Right lung (tissue), 5 donors: ENCODE data around the gene FADS2. TPM values are rescaled to one million over a fixed set of nuclear protein-coding genes. Genes with fewer than 3 reads are reported as not detected.

ENCODE experiments used
- DNase-seq, 2 donors: peaks; one replicate each; pipeline ENCODE4 v3.0.0-alpha.2; 2013
- polyA plus RNA-seq, 5 donors: library from polyadenylated mRNA; unstranded; fragments of 120-200 nt; gene quantifications; one replicate each; pipeline versions ENCODE4 v1.2.1 to v1.2.3, GENCODE V29; 2013; ENCODE audit warnings: inconsistent platforms in 1 of 5, low replicate concordance in 1 of 5; ENCODE audit not compliant: insufficient read length in 5 of 5, insufficient read depth in 1 of 5

Gene FADS2
- polyA plus RNA-seq, 5 donors, result 47.7 to 120 (median 74.9) TPM

DNA sequence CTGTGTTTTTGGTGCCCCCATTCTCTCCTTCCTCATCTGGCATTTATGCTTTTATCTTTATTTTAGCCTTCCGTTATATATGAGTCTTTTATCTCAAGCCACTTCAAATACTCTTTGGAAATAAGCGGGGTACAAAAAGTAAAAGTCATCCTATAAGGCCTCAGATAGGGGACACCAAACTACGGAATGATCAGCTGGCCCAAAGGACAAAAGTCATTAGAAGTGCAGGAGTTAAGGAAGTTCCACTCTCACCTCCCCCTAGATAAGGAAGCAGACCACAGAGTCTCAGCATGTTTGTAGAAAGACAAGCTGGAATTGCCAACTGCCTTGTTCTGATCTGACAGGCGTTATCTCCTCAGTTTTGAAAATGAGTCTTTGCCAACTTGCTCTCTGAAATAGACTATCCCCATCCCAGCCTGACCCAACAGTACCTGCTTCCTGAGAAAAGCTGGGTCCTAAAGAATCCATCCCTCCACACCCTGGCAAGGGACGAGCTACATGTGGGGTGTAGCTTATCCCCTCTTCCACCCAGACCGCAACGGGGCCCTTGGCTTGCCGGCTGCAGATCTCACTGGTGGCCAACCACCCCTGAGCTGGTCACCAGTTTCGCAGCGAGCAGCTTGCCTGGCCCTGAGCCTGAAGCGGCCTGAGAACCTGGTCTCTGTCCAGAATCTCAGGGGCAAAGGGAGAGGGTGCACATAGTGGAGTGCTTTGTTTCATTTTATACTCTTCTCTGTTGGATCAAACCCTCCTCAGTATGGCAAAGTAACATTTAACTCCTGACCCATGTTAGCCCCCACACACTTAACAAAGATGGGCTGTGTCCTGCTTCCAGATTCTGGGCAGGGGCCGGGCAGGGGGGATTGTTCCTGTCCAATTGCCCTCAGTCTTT lies 13.8 kb downstream of the FADS2 start:
- no peak for DNase-seq

DNA sequence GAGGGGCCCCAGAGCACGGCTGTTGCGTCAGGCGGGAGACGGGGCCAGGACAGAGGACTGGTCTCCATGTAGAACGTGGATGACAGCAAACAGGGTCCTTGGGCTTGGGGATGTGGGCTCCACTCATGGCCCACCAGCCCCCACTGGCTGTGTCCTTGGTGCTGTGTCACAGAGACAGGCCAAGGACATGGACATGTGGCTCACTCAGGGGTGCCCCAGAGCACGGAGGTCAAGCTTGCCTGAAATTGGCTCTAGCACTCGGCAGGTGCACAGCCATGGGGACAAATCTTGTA lies 14.4 kb downstream of the FADS2 start:
- DNase-seq, result no peak

DNA sequence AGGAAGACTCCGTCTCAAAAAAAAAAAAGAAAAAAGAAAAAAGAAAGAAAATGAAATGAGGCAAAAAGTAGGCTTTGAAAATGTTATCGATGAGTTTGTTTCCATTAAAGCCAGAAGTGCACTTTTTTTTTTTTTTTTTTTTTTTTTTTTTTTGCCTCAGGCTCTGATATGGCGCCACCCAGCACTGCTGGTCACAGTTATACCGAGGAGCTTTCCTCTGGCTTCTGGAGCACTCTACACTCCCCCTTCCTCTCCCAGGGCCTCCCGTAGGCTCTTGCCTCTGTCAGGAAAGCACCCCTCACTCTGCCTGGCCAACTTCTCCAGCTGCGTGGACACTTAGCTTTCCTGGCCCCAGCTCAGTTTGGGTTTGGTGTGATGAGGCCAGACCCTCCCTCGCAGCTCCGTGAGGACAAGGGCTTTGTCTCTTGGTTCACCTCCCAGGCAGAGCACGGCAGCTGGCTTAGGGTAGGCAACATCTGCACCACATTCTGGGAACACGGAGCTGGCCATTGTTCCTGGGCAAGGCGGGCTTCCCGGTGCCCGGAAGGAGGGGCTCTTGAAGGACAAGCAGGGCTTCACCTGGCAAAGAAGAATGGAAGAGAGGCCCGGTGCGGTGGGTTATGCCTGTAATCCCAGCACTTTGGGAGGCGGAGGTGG lies 16.9 kb downstream of the FADS2 start:
- DNase-seq, result no peak

DNA sequence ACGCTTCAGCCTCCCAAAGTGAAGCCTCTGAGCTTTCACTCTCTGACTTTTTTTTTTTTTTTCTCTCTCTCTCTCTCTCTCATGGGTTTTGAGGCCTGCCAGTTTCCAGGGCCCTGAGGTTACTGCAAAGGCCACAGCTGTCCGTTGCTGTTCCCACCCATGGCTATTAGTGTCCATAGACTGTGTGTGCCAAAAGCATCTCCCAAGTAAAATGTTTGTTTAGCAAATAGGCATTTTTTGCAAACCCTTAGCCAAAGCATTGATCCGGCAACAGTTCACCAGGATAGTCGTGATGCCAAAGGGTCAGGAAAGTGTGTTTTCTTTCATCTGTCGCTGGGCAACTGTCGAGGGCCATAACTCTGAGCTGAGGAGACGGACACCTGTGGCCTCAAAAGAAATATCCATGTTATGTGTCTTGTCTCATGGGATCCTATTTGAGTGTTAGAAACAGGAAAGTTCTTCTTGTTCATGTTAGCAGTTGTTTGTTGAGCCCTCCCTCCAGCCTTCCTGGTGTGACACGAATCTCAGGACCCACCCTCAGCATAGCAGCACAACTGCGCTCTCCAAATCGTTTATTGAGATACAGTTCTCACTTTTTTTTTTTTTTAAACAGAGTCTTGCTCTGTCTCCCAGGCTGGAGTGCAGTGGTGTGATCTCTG lies 18.4 kb downstream of the FADS2 start:
- no peak for DNase-seq

DNA sequence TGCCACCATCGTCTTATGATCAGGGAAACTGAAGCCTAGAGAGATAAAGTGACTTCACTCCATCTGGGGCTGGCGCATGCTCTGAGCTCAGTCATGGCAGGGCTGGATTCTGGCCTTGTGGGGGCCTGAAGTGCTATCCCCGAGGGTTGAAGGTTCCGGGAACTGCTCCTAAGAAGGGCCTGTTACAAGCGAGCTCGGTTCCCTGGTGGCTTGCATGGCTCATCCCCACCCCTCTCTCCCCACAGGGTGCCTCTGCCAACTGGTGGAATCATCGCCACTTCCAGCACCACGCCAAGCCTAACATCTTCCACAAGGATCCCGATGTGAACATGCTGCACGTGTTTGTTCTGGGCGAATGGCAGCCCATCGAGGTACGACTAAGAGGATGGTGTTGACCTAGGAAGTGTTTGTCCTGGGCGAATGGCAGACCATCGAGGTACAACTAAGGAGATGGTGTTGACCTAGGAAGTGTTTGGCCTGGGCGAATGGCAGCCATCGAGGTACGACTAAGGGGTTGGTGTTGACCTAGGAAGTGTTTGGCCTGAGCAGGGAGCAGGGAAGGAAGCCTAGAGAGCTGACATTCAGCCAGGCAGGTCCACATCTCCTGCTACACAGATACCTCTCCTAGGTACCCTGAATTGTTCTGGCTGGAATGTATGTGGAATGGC lies 19.9 kb downstream of the FADS2 start:
- no peak for DNase-seq

DNA sequence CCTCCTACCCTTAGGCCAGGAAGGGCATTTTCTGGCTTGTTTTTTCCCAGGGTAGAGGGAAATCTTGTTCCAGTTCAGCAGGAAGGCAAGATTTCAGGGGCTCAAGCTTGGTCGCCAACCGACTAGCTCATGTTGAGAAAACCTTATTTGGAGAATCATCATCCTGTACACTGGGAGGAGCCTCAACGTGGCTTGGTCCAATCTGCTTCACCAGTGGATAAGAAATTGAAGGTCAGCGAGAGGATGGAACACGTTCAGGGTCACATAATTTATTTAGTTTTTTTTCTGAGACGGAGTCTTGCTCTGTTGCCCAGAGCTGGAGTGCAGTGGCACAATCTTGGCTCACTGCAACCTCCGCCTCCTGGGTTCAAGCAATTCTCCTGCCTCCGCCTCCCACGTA lies 20.5 kb downstream of the FADS2 start:
- DNase-seq, result no peak

DNA sequence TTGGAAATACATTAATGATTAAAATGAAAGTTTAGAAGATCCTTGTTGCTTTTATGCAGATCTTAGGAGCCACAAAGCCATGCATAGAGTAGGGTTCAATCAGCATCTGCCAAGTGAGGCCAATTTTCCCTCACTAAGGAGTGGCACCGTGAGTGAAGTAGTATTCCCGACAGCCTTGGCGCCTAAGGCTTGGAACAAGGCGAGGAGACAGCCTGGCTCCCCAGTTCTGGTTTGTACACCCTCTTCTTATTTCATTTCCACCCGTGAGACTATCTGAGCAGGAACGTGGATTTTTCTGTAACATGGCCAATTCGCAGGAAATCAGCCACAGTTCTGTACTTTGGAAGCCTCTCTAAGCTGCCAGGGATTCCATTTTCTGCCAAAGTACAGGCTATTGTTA lies 22.6 kb downstream of the FADS2 start:
- DNase-seq, result no peak

DNA sequence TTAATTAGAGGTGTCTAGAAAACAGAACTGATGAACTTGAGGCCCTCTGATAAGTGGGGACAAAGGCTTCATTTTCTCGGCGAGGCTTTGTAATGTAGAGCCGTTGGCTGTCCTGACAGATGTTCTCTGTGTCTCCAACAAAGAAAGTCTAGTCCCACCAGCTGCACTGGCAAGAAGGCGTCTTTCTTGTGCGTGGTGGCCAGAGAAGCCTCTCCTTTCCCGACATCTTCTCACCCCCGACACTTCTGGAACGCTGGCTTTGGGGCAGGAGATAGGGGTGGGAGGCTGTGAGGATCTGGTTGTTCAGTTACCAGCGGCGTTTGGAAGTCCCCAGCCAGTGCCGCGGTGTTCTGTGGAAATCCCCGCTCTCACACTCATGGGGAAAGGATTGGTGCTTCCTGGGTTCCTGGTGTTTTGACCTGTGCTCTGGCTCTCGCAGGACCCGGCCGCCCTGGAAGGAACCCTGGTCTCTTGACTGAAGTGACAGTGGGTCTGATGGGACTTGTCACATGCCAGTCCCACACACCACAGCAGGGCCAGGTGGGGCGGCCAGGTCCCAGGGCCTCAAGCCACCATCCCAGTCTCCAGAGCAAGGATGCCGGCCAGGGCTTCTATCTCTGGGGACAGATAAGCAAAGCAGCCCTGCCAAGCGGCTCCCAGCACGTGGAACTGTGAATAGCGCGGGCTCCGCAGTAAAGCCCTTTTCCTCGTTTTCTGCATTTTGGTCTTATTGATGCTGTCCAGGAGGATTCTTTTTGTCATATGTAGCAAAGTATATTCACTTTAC lies 23.2 kb downstream of the FADS2 start:
- DNase-seq, result no peak

DNA sequence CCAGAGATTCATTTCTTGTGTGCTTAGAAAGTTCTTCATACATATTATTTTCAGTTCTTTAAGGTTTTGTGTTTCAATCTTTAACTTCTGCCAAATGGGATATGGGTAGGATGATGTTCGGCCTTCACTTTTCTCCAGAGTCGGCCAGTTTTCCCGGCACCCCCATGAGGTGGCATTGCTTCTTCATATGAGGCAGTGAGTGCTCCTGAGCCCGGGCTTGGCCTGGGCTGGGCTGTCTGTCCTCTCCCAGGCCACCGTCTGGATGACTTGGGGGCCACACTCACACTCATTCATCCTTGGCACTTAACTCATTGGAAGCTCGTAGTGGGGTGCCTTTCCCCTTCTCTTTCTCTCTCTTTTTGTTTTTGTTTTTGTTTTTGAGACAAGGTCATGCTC lies 23.8 kb downstream of the FADS2 start:
- DNase-seq, result no peak

DNA sequence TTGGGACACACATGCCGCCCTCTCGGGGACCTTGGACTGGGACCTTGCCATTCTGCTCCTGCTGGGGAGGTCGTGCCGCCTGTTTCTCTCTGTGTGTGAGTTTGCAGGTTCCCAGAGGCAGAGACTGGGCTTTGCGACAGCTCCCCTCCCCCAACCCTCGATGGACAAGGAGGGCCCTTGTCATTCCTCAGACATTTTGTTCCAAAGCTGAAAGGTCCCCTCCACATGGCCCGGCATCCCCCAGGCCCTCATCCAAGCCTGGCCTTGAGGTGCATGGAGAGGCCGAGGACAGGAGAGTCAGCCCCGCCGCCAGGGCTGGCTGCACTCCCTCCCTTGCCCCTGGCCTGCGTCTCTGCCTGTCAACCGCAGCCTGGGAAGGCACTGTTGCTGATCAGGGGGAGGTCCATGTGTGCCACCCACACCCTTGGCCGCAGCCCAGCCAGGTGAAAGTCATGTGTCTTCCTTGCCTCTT lies 25.6 kb downstream of the FADS2 start:
- DNase-seq, result no peak

DNA sequence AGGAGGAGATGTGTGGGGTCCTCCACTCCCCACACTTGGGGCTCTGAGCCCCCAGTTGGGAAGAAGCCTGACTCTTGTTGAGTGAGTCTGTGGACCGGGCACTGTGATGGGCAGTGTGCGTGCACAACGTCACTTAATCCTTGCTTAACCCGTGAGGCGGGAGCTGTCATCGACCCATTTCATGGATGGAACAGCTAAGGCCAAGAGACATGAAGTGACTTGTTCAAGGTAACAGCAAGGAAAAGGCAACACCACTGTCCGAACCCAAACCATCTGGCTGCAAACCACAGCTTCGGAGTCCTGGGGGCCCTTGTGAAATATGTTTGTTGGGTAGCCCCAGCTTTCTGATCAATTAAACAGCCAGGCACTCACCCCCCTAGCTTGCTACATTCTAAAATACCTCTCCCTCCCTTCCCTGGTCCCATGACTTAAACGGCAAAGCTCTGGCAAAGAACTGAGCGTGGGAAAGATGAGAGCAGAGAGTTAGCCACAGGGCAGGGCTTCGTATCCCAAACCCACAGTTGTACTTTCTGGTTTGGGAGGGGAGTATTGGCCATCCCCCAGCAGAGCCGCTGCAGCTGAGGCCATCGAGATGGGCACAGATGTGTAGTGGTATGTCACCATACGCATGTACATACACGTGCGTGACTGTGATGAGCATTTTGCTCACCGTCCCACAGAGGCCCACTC lies 26.3 kb downstream of the FADS2 start:
- DNase-seq, result no peak

DNA sequence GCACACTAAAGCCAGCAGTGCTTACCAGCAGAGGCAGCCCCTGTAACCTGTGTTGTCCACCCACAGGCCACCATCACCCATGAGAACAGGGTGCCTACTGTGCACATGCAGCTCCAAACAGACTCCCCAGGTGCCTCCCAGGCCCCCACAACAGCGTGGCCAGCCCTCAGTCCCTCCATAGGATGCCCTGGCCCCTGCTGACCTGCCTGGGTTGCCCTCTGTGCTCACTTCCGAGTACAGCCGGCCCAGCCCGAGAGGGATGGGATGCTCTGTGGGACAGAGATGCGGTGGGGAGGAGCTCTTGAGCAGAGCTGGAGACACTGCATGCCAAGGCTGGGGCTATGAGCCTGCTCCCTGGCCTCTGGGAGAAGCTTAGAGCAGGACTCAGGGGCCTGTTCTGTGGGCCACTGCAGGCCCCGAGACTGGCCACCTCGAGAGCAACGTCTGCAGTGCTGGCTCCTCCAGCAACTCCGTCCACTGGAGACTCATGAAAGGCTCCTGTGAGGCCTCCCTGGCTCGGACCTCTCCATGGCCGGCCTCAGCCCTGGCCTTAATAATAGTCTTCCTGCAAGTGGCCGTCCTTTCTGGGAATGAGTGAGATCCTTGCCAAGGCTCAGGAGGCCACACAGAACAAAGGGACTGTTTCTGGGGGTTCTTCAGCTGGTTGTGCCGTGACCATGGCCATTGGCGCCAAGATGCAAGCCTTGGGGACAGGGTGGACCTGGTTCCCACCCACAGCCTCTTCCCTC lies 27.0 kb downstream of the FADS2 start:
- DNase-seq, result no peak

DNA sequence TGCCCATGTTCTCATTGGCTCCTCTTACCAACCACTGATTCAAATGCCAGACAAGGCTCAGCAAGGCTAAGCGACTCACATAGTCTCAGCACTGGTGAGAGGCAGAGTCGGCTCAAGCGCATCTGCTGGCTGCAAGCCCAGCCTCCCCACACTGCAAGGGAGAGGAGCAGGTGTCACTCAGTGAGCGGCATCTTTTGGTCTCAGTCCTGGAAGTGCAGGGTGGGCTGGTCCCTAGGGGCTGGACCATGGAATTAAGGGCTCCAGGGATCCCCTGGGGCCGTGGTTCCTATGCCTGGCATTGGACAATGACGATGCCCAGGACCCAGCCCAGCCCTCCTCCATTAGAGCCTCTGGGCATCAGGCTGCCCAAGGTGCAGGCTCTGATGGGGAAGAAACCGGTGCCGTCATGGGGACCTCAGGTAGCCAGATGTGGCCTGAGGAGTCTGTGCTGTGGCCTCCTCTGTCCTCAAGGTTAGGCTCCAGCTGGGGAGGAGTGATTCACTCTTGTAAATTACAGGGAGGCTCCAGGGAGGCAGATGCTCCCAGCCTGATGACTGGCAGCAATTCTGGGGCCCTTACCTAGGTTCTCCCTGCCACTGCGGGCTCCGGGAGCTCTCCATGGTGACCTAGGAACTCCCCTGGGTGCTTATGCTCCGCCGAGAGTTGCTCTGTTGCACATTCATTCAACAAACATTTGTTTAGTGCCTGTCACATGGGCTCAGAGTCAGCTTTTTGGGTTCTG lies 28.0 kb downstream of the FADS2 start:
- DNase-seq, result no peak

DNA sequence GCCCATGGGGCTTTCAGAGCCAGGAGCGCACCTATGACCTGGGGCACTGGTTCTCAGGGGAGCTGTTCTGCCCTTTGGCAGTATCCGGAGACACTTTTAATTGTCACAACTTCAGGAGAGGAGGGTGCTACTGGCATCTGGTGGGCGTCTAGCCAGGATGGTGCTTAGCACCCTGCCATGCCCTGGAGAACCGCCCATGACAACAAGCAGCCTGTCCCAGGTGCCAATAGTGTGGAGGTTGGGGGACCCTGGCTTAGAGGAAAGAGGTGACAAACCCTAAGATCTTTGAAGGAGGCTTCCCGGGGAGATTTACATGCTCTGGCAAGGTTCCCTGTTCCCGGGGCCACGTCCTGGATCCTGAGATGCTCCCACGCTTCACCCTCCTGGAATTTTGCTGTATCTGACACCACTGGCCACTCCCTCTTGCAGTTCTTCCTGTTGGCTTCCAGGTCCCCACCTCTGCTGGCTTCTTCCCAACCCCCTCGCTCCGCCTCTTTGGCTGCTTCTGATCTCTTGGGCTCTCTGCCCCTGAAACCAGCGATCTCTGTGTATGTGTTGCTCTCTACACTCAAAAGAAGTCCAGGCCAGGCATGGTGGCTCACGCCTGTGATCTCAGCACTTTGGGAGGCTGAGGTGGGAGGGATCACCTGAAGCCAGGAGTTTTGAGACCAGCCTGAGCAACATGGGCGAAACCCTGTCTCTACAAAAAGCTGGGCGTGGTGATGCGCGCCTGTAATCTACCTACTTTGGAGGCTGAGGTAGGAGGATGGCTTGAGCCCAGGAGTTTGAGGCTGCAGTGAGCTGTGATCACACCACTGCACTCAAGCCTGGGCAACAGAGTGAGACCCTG lies 32.2 kb downstream of the FADS2 start:
- DNase-seq, result no peak

DNA sequence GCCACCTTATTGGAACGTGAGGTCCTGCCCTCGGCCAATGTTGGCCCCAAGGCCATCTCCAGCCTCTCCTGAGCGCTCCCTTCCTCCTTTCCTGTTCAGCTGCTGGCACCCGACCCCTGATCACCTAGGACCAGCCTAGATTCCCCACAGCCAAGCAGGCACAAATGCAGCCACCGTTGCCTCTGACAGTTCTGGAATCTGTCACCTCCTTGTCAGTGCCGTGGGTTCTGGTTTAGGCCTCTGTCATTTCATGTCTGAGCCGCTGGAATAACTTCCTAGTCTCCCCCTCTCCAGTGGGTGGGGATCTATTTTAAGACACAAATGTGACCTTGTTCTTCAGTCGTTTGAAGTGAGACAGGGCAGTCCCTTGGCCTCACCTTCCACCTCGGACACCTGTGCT lies 33.5 kb downstream of the FADS2 start:
- DNase-seq, result no peak

DNA sequence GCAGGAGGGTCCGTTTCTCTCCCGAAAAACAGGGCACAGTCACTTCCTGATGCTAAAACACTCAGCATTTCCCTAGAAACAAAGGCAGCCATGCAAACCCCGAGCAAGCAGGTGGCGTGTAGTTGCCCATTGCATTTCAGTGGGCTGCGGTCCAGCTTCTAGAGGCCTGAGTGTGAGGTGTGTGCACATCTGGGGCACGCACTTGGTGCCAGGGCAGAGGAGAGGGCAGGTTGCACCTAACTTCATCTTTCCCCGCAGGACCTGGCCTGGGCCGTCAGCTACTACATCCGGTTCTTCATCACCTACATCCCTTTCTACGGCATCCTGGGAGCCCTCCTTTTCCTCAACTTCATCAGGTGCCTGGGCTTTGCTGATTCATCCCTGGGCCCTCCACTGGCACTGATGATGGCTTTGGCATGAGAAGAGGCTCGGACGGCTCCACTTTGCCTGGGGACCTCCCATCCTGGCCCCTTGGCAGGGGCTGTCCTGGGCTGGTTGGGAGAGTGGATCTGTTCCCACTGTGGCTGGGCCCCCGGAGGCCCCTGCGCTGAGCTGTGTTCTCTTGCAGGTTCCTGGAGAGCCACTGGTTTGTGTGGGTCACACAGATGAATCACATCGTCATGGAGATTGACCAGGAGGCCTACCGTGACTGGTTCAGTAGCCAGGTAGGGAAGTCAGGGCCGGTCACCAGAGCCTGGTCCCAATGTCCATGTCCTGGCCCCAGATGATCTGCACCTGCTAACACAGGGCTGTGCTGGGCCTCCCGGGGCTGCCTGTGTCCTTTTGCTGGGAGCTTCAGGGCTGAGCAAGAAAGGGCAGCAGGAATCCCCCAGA lies 34.8 kb downstream of the FADS2 start:
- DNase-seq, result no peak

DNA sequence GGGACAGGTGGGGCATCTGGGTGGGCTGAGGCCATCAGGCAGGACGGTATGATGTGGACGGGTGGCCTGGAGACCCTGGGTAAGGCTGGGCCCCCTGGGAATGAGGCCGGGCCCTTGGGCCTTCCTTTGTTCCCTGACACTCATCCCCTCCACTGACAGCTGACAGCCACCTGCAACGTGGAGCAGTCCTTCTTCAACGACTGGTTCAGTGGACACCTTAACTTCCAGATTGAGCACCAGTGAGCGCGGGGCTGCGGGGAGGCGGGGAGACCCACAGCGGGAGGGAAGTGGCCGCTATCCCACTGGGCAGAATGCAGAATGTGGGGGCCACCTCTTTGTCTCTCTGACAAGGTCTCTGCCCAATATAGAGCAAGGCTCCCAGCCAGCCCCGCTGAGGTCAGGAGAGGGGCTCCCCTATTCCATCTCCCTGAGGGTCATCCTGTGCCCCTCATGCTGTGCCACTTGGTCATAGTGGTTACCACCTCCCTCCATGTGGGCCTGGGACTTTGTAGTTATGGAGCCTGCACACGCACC lies 35.5 kb downstream of the FADS2 start:
- DNase-seq, result no peak
